Glutamatergic neuron (in vitro differentiated cells): Measurements from ENCODE around the gene UPK1B. TPM values are rescaled to one million over a fixed set of nuclear protein-coding genes. Genes with fewer than 3 reads are reported as not detected.

ENCODE experiments used
- DNase-seq: peaks from one replicate; pipeline ENCODE4 v3.0.0; 2022
- H3K27ac Mint-ChIP-seq: one replicate; pipeline ENCODE4 v1.8.0; 2020; ENCODE audit warnings: mild to moderate bottlenecking, mixed read lengths, inconsistent platforms; ENCODE audit not compliant: unreplicated experiment
- H3K27me3 Mint-ChIP-seq: one replicate; pipeline ENCODE4 v1.8.0; 2020; ENCODE audit warnings: mild to moderate bottlenecking, moderate library complexity, mixed read lengths, inconsistent platforms; ENCODE audit not compliant: unreplicated experiment
- H3K36me3 Mint-ChIP-seq: one replicate; pipeline ENCODE4 v1.8.0; 2020; ENCODE audit warnings: mild to moderate bottlenecking, mixed read lengths, inconsistent platforms; ENCODE audit not compliant: unreplicated experiment
- H3K4me1 Mint-ChIP-seq: one replicate; pipeline ENCODE4 v1.8.0; 2020; ENCODE audit warnings: mild to moderate bottlenecking, low read depth, mixed read lengths, inconsistent platforms; ENCODE audit not compliant: unreplicated experiment
- H3K4me3 Mint-ChIP-seq: one replicate; pipeline ENCODE4 v1.8.0; 2020; ENCODE audit warnings: mild to moderate bottlenecking, mixed read lengths, inconsistent platforms; ENCODE audit not compliant: unreplicated experiment
- H3K9me3 Mint-ChIP-seq: one replicate; pipeline ENCODE4 v1.8.0; 2020; ENCODE audit warnings: mild to moderate bottlenecking, moderate library complexity, mixed read lengths, inconsistent platforms; ENCODE audit not compliant: unreplicated experiment
- CTCF ChIP-seq: fragments of 200-600 bp; sonication (generic); IDR thresholded peaks from one replicate; pipeline ENCODE4 v1.5.0; 2021; ENCODE audit not compliant: partially characterized antibody, unreplicated experiment
- total RNA-seq: library from RNA; stranded (reverse); fragmentation: NEBNext Ultra II Directional; extraction: Animal tissue kit (Norgen Biotek cat#: 25700); gene quantifications from one replicate; pipeline ENCODE4 v1.2.1, GENCODE V29; 2021; ENCODE audit not compliant: unreplicated experiment

The UPK1B gene
- total RNA-seq, 1 donor from 2014 or later: not detected

DNA sequence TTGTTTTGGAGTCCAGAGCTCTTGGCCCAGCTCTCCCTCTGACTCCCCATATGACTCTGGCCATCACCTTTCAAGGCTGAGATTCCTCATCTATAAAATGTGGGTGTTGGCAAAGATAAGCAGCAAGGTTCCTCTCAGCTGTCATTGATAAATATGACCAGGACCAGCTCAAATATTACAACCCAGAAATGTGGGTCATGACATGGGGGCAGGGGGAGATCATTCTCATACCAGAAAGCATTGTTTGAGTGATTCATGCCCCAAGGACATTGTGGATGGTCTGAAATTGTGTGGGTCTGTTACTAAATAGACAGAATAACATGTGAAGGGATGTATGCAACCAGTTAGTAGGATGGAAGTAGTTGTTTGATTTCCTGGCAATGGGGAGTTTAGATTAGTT is 13.9 kb downstream of the UPK1B start:
- no peaks in the 10 kb centered on the region for H3K36me3 Mint-ChIP-seq
- no peaks in the 10 kb centered on the region for H3K9me3 Mint-ChIP-seq
- DNase-seq: no peak
- no peaks in the 10 kb centered on the region for H3K4me1 Mint-ChIP-seq
- peaks cover 1% of the 10 kb centered on the region for H3K27me3 Mint-ChIP-seq
- no peak overlapping the region for H3K27ac Mint-ChIP-seq
- TF ChIP-seq CTCF: no peak
- no peak overlapping the region for H3K4me3 Mint-ChIP-seq

DNA sequence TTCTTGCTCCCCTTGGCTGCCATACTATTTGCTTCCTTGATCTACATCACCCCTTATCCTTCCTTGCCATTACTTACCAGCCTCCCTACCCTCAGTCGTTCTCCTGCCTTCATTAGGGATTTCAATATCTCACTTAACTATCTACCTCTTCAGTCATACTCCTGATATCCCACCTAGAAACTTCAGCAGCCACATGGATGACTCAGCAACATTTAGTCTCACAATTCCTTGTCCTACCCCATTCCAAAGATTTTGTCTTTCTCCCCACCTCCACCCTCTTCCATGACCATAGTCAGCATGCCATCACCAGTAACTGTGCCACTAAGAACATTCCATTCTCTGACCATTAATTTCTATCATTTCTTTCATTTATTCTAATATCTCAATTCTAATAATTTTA is 18.4 kb downstream of the UPK1B start:
- Mint-ChIP-seq H3K36me3 (no peaks in the 10 kb centered on the region), H3K4me3 (no peak overlapping the region), H3K4me1 (no peaks in the 10 kb centered on the region), H3K27me3 (no peaks in the 10 kb centered on the region), H3K27ac (no peak overlapping the region), H3K9me3 (no peaks in the 10 kb centered on the region)
- no peak for DNase-seq
- TF ChIP-seq CTCF: no peak

DNA sequence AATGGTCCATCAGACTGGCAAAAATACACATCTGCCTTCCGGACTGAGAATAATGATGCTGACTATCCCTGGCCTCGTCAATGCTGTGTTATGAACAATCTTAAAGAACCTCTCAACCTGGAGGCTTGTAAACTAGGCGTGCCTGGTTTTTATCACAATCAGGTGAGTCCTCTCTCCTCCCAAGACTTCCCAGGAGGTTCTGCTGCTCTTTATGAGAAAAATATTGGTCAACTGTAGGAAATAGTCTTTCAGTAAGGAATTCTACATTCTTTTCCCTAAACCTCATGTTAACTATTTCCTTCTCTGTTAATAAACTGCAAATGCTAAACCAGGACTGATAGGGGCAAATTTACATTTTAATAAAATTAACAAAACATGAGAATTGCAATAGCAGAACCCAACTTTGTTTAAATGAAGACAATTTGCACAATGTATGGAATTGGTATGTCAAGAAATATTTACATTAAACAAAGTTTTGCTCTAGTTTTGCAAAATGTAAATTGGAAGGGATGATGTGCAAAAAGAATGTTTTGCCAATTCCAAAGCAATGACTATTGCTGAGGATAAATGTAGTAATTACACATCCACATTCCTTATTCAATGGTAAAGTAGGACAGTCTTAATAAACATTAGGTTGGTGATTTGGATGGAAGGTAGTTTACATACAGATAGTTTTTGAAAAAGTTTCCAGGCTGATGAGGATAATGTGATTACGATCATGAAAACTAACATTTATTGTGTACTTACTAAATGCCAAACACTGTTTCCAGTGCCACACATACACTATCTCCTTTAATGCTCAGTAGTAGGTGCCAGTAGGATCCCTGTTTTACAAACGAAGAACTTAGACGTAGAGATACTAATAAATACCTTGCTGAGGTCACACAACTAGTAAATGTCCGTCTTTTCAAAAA is 21.1 kb downstream of the UPK1B start:
- Mint-ChIP-seq H3K27ac (no peak overlapping the region), H3K36me3 (no peaks in the 10 kb centered on the region), H3K9me3 (no peaks in the 10 kb centered on the region), H3K27me3 (no peaks in the 10 kb centered on the region), H3K4me3 (no peak overlapping the region), H3K4me1 (no peaks in the 10 kb centered on the region)
- TF ChIP-seq CTCF: no peak
- no peak for DNase-seq

DNA sequence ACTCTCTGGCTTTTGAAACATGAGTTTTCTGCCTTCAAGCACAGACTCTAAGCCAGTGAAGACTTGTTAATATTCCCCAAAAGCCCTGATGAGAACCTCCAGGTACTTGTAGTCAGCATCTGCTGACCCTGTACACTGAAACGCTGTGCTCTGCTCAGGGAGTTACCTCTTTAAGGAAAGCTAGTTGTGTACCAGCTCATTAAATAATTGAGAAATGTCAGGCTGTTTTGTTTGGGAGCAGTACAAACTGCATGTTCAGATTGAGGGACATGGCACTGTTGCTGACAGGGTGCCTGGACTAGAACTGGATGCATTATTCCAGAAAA is 21.7 kb downstream of the UPK1B start:
- no peak for TF ChIP-seq CTCF
- Mint-ChIP-seq H3K9me3 (no peaks in the 10 kb centered on the region), H3K36me3 (no peaks in the 10 kb centered on the region), H3K4me1 (no peaks in the 10 kb centered on the region), H3K4me3 (no peak overlapping the region), H3K27ac (no peak overlapping the region), H3K27me3 (no peaks in the 10 kb centered on the region)
- DNase-seq: no peak

DNA sequence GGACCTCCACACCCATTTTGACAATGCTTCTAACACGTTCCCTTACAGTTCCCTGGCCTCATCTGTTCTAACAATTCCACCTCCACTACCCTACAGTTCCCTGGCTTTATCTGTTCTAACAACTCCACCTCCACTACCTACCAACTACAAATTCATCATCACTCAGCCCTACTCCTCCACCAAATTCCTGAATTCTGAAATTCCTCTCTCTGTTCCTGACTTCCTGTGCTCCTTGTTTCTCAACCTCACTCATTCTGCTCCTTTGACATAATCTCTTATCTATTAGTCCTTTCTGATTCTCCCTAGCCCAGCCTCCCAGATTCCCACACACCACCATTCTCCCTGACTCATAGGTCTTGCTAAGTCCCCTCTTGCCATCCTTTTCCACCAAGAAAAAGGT is 22.5 kb downstream of the UPK1B start:
- Mint-ChIP-seq H3K9me3 (no peaks in the 10 kb centered on the region), H3K4me3 (no peak overlapping the region), H3K27me3 (no peaks in the 10 kb centered on the region), H3K27ac (no peak overlapping the region), H3K4me1 (no peaks in the 10 kb centered on the region), H3K36me3 (no peaks in the 10 kb centered on the region)
- no peak for TF ChIP-seq CTCF
- no peak for DNase-seq
